HG03139 (cell line): ENCODE measurements around the gene ARHGAP29.

Experiments
- ATAC-seq: cut with Tn5 transposase; IDR thresholded peaks from one replicate; pipeline ENCODE4 v1.9.1; 2021; ENCODE audit not compliant: unreplicated experiment

Gene ARHGAP29

GRCh38 chr1:94265906-94266305 lies 28.5 kb upstream of the ARHGAP29 start:
- ATAC-seq = no peak

DNA sequence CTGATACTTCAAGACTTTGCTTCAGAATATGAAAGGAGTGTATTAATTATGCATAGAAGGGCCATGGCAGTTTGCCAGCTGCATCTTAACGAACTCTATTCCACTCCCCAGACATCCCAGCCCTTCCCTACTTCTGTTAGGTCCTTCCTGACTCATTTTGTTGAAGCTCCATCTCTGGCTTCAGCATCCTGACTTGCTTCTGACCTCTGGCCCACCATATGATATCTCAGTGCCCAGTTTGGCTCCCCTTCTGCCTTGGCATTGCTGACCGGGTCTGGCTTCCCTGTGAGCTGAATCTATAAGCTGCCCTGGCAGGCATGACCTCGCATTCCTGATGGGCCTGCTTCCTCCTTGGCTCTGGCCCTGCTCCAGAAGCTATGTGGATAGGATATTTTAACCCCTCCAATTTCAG lies 27.6 kb upstream of the ARHGAP29 start:
- no peak for ATAC-seq

DNA sequence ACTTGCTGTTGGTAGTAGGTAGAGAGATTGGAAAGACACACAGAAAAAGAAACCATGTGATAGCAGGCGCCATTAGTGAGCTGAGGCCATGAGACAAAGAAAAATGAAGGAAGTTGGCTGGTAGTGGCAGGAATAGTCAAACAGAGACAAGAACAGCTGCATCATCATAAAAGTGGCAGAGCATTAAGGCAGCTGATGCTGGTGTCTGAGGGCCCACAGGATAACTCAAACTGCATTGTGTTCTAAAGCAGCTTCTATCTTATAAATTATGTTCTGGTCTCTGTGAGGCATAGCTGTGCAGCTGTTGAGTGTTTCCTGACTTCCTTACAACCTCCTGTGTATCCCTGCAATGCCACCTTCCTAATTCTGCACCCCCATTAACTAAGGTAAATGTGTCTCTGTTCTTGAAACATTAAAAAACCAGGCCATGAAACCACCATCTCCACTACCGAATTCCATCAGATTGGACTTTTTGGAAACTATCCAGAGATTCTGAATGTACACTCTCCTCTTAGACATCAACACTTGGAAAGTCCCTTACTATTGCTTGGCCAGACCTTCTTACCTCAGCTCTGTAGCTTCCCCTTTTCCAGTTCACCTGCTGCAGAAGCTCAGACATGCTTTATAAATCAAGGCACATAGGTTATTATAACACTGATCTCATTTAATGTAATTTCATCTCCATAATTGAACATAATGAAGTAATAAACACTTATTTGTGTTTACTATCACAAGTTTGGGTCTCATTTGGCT lies 23.4 kb upstream of the ARHGAP29 start:
- ATAC-seq = no peak

- no peak for ATAC-seq
Observed at GRCh38 chr1:94259635-94260289, 22.4 kb upstream of the ARHGAP29 start.

DNA sequence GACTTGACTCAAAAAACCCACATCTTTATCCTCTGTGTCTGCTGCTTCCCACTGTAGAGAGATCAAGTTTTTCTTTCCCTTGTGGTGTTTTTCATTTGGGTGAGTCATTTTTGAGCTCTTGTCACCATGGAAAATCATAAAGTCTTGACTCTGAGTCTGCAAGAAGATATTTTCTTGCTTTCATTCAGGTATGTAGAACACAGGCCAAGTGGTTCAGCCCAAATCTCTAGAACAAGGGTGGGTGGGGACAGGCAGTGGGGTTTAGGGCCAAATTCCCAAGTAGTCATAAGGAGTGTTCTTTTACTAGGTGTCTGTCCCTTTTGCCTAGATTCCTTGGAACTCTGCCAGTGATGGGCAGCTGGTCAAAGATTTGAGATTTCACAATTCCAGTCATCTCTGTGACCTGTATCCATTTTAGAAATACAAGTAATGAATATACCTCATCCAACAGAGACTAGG lies 21.5 kb upstream of the ARHGAP29 start:
- no peak for ATAC-seq

DNA sequence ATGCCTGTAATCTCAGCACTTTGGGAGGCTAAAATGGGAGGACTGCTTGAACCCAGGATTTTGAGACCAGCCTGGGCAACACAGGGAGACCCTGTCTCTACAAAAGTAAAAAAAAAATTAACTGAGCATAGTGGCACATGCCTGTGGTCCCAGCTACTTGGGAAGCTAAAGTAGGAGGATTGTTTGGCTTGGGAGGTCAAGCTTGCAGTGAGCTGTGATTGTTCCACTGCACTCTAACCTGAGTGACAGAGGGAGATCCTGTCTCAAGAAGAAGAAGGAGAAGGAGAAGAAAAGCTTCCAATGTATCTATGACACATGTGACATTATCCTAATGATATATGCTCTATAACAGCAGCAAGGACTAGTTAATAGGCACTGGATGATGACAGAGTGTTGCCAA lies 20.1 kb upstream of the ARHGAP29 start:
- no peak for ATAC-seq

DNA sequence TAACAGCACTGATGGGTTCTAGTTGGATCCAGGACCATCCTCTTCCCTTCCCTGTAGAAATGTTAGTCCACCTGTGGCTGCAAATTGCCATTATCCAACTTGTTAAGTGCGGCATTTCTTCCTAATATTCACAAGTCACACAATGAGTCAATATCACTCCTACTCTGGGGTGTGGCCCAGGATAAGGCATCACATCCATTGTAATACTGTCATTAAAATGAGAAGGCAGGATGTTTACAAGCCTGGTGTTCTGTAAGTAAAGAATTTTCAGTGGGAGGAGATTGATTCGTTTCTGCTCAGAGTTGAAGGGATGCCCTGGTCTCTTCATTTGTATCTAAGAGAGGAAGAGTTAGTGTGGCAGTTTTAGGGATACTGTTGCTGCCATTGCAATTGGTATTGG lies 18.1 kb upstream of the ARHGAP29 start:
- ATAC-seq = no peak

DNA sequence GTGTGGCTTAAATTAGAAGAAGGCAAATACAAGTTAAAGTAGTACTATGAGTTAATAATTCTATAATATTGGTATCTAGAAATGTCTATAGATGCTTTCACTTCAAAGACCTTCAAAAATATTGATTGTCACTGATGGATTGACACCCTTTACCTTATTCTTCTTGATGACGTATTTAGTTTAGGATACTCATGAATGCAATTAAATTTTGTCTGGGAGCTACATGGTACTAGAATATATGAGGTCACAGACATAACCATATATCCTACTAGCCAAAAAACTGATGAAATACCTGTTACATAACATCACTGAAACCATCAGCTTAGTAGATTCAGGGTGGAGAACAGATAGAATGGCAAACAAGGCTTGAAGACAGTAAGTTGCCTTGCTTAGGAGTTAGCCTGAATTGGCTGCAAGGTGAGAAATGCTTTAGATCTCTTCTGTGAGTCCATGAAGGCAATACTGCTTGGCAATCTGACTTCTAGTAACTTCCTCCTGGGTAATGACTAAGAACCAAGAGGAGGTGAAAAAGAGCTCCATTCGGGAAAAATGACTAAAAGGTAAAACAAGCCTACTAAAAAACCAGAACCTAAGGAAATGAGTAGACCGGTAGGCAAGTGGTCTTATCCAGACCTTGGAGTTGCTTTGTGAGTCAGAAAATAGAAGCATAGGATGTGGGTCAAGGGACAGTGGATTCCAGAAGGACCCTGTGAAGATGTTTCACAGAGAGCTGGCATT lies 16.9 kb upstream of the ARHGAP29 start:
- no peak for ATAC-seq

DNA sequence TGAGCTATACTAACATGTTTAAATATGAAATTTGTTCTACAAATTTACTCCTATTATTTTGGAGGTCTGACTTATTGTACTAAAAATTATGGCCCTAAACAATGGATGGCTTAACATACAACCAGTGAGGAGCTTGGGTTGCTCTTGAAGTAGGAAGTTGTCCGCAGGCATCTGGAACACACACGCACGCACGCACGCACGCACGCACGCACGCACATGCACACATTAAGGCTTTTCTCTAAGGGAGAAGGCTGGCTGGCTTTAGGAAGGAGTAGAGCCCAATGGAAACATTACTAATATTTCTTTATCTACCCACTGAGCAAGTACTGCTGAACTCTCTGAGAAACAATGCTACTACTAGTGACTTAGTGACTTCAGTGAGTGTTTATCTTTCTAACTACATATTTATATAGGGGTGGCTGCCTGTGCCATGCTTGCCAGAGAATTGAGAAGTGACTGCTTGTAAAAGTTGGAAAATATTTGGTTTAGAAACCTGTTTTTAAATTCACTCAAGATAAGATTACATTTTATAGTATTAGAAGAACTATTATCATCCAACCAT lies 16.2 kb upstream of the ARHGAP29 start:
- no peak for ATAC-seq

DNA sequence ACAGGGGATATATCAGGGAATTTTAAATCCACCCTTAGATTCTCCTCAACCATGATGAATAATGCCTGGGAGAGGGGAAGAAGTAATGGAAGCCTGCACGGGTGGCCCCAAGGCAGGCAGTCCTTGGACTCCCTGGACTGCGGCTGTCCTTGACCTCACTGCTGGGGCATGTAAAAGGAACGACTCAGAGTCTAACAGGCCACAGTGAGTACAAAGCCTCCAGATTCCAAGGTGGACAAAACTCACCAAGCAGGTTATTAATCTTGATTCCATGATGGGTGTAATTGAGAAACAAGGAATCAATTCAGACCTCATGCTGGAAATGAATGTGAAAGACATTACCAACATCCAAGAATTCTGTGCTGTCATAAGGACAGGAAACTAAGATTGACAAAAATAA lies 13.0 kb upstream of the ARHGAP29 start:
- no peak for ATAC-seq

GRCh38 chr1:94248956-94249688 lies 11.7 kb upstream of the ARHGAP29 start:
- no peak for ATAC-seq

DNA sequence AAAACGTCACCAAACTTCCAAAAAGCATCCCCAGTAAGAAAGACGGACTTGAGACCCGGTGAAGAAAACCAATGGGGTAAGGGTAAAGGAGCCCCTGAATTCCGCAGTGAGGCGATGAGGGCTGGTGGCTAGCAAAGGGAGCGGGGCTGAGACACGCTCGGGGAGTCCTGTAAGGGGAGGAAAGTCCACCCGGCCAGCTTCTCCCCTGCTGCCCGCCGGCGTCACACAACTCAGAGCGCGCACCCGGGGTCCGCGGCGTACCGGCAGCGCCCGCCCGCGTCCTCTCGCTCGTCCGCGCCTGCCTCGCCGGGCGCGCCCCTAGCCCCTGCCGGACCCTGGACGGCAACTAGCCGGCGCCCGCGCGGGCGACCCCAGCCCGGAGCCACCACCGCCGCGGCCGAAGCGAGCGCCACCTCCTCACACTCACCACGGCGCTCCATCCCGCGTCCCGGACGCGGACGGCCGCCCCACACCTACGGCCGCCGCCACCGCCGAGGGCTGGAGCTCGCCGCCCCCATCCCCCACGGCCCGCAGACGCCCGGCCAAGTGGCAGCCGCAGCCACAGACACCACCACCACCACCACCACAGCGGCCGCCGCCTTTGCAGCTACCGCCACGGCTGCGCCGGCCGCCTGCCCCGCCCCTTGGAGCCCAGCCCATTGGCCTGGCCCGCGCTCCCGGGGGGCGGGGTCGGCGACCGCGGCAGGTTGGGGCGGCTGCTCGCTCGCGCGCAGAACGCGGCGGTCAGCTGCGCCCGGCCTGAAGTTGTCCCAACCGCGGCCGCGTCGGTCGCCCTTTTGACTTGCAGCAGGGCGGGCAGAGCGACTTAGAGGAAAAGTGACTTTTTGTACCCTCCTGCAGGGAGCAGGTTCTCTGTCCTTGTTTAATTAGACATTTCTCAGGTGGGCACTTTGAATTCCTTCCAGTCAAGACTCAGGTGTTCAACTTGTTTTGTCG lies 10.0 kb upstream of the ARHGAP29 start:
- peak; percentile 74 for ATAC-seq

GRCh38 chr1:94246692-94247137 lies 9.3 kb upstream of the ARHGAP29 start:
- ATAC-seq = no peak

DNA sequence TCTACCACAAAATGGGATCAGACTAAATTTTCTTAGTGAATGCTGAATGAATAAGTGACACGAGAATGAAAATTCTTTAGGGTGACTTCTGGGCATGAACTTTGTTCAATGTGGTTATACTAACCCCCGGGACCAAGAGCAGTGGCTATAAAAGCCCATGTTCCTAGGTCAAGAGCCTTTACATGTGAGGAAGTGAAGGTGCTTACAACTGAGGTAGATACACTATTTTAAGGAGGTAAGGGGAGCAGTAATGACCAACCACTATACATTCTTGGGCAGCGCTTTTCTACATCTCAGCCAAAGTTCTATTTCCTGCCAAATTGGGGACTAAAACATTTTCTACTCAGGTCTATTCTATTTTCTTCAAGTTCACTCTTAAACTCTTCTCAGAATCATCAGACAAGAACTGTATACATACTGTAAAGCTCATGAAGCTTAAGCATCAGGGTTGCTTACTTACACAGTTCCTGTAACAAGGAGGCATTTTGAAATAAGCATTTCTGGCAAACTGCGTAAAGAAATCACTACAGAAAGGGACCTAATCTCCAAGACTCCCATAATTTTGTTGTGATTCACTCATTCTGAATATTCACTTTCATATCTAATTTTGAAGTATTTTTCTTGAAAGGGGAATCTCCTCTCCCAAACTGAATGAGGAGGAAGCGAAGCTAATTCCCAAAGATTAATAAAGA lies 8.5 kb upstream of the ARHGAP29 start:
- no peak for ATAC-seq

DNA sequence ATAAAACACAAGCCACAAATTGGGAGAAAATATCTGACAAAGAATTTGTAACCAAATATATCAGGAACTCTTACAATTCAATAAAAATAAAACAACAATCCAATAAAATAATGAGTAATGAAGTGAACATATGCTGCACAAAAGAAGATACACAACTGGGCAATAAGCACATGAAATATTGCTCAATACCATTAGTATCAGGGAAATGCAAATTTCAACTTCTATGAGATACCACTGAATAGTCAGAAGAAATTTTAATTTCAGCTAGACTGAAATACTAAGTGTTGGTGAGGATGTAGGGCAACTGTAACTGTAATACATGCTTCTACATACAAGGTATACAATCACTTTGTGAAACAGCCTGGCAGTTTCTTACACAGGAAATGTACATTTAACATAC lies 7.4 kb upstream of the ARHGAP29 start:
- no peak for ATAC-seq

- ATAC-seq = no peak
Observed at GRCh38 chr1:94243665-94244064, 6.3 kb upstream of the ARHGAP29 start.

- no peak for ATAC-seq
Observed at GRCh38 chr1:94240822-94241221, 3.4 kb upstream of the ARHGAP29 start.

GRCh38 chr1:94239796-94240195 lies 2.4 kb upstream of the ARHGAP29 start:
- ATAC-seq = no peak

DNA sequence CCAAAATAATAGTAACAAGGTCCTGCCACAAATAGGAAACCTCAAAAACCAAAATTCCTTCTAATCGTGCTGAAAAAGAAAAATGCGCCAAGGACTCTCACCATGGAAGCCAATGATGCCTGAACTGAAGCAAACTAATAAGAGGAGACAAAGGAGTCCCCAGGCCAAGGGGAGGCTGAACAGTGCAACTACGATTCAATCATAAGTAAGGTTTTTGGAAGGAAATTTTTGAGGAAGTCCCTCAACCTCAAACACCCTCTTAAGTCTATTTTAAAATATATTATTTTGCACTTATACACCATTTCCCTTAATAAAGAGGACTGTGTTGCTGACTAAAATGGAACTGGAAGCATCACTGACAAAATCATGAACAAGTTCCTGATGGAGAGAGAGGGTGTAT lies 1.7 kb upstream of the ARHGAP29 start:
- ATAC-seq = no peak
